SK-N-SH (cell line): ENCODE data around the gene KNOP1.
"Not testable (repeated sequence)": the region's sequence is repeated elsewhere in the genome, so short reads cannot be mapped to it uniquely, and the experiment has no call there.

Source experiments
- FOXM1 ChIP-seq: IDR thresholded peaks from 2 replicates; pipeline ENCODE4 v1.4.0; 2012; ENCODE audit warnings: low read depth, mild to moderate bottlenecking
- TF ChIP-seq, protein P1 (sequence below): fragments of 200-600 bp; sonication (generic); IDR thresholded peaks from 2 replicates; pipeline ENCODE4 v1.6.1; 2017; ENCODE audit warnings: antibody characterized with exemption, mild to moderate bottlenecking, moderate library complexity

DNA sequence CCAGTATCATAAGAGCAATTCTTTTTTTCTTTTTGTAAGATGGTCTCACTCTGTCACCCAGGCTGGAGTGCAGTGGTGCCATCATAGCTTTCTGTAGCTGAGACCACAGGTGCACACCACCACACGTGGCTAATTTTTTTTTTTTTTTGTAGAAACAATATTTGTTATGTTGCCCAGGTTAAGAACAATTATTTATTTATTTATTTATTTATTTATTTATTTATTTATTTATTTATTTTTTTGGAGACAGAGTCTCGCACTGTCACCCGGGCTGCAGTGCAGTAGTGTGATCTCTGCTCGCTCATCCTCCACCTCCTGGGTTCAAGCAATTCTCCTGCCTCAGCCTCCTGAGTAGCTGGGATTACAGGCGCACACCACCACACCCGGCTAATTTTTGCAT is 38.7 kb downstream of the KNOP1 start:
- TF ChIP-seq, protein P1, sequence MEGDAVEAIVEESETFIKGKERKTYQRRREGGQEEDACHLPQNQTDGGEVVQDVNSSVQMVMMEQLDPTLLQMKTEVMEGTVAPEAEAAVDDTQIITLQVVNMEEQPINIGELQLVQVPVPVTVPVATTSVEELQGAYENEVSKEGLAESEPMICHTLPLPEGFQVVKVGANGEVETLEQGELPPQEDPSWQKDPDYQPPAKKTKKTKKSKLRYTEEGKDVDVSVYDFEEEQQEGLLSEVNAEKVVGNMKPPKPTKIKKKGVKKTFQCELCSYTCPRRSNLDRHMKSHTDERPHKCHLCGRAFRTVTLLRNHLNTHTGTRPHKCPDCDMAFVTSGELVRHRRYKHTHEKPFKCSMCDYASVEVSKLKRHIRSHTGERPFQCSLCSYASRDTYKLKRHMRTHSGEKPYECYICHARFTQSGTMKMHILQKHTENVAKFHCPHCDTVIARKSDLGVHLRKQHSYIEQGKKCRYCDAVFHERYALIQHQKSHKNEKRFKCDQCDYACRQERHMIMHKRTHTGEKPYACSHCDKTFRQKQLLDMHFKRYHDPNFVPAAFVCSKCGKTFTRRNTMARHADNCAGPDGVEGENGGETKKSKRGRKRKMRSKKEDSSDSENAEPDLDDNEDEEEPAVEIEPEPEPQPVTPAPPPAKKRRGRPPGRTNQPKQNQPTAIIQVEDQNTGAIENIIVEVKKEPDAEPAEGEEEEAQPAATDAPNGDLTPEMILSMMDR = not testable (repeated sequence)
- TF ChIP-seq FOXM1 = not testable (repeated sequence)
